SK-N-SH (cell line): ENCODE measurements around the gene AGBL4. TPM values are rescaled to one million over a fixed set of nuclear protein-coding genes. Genes with fewer than 3 reads are reported as not detected.

Experiments
- CTCF ChIA-PET: fragments of 300-600, 350-600 bp; formaldehyde crosslinking; extraction: SDS; loops from one replicate; lab custom pipeline; 2021; lab: Yijun Ruan, JAX
- POLR2A ChIA-PET: fragments of 350-600 bp; sonication (Branson Sonifier 250); formaldehyde crosslinking; extraction: SDS; loops from one replicate; lab custom pipeline; 2020; ENCODE audit warnings: antibody characterized with exemption, inconsistent platforms; lab: Yijun Ruan, JAX
- DNase-seq: peaks from one replicate; pipeline ENCODE4 v3.0.0; 2012
- H2AFZ ChIP-seq: fragments of 200-600 bp; sonication (generic); 2 replicates; pipeline ENCODE4 v1.8.1; 2016; ENCODE audit warnings: antibody characterized with exemption, mild to moderate bottlenecking, low read depth
- H3F3A ChIP-seq: fragments of 200-600 bp; sonication (generic); replicated peaks from 2 replicates; pipeline ENCODE3; 2016; ENCODE audit warnings: antibody characterized with exemption, mild to moderate bottlenecking; ENCODE audit not compliant: insufficient read depth
- H3K27ac ChIP-seq, 2 experiments: fragments of 200-500 bp in 1 of 2; fragments of 200-600 bp in 1 of 2; sonication (Bioruptor generic) in 1 of 2; sonication (generic), shearing (Covaris generic) in 1 of 2; 2 replicates each; pipeline versions ENCODE4 v1.5.1 to v1.6.1; 2014 to 2016; ENCODE audit warnings: low read depth in 2 of 2, inconsistent platforms in 1 of 2, low read length in 1 of 2, mild to moderate bottlenecking in 1 of 2, mixed read lengths in 1 of 2
- H3K27me3 ChIP-seq: fragments of 200-600 bp; sonication (generic), shearing (Covaris generic); 2 replicates; pipeline ENCODE4 v1.6.1; 2016; ENCODE audit warnings: mixed run types; ENCODE audit not compliant: insufficient read depth
- H3K36me3 ChIP-seq, 2 experiments: fragments of 200-500 bp in 1 of 2; fragments of 200-600 bp in 1 of 2; sonication (Bioruptor generic) in 1 of 2; sonication (generic) in 1 of 2; replicated peaks in 1 of 2; 2 replicates each; pipeline versions ENCODE3 to v1.5.1; 2014 to 2016; ENCODE audit warnings: low read length in 1 of 2, mild to moderate bottlenecking in 1 of 2; ENCODE audit not compliant: insufficient read depth in 2 of 2, control insufficient read depth in 1 of 2
- H3K4me1 ChIP-seq, 2 experiments: fragments of 200-500 bp in 1 of 2; fragments of 200-600 bp in 1 of 2; sonication (Bioruptor generic) in 1 of 2; sonication (generic), shearing (Covaris generic) in 1 of 2; 2 replicates each; pipeline versions ENCODE4 v1.5.1 to v1.6.1; 2014 to 2016; ENCODE audit warnings: low read depth in 1 of 2, low read length in 1 of 2, mixed run types in 1 of 2; ENCODE audit not compliant: insufficient read depth in 2 of 2, control insufficient read depth in 1 of 2
- H3K4me2 ChIP-seq: fragments of 200-600 bp; sonication (generic), shearing (Covaris generic); 2 replicates; pipeline ENCODE4 v1.6.1; 2017; ENCODE audit warnings: mixed run types
- H3K4me3 ChIP-seq, 2 experiments: fragments of 200-500 bp in 1 of 2; fragments of 200-600 bp in 1 of 2; sonication (Bioruptor generic) in 1 of 2; sonication (generic), shearing (Covaris generic) in 1 of 2; 2 replicates each; pipeline versions ENCODE4 v1.5.1 to v1.8.1; 2014 to 2016; ENCODE audit warnings: low read depth in 2 of 2, inconsistent platforms in 1 of 2, low read length in 1 of 2, mild to moderate bottlenecking in 1 of 2, mixed read lengths in 1 of 2, moderate library complexity in 1 of 2
- H3K79me2 ChIP-seq: fragments of 200-600 bp; sonication (generic); 2 replicates; pipeline ENCODE4 v1.8.1; 2017; ENCODE audit warnings: mild to moderate bottlenecking; ENCODE audit not compliant: insufficient read depth
- H3K9ac ChIP-seq: fragments of 200-600 bp; sonication (generic); 2 replicates; pipeline ENCODE4 v1.6.1; 2017; ENCODE audit warnings: mixed run types
- H3K9me2 ChIP-seq: fragments of 200-600 bp; sonication (generic); 2 replicates; pipeline ENCODE4 v1.6.1; 2017; ENCODE audit warnings: mixed run types
- H3K9me3 ChIP-seq: fragments of 200-600 bp; sonication (generic); 2 replicates; pipeline ENCODE4 v1.6.1; 2017; ENCODE audit warnings: mixed run types, mild to moderate bottlenecking, moderate library complexity
- H4K20me1 ChIP-seq: fragments of 200-600 bp; sonication (generic); 2 replicates; pipeline ENCODE4 v1.6.1; 2017; ENCODE audit warnings: mild to moderate bottlenecking, mixed run types; ENCODE audit not compliant: insufficient read depth
- EP300 ChIP-seq, 2 experiments: IDR thresholded peaks; 2 replicates each; pipeline versions ENCODE4 v1.4.0 to v1.6.1; 2012; ENCODE audit warnings: borderline replicate concordance in 1 of 2, low read depth in 1 of 2, low read length in 1 of 2
- FOSL2 ChIP-seq: IDR thresholded peaks from 2 replicates; pipeline ENCODE4 v1.4.0; 2012; ENCODE audit warnings: low read depth, mild to moderate bottlenecking, moderate library complexity, borderline replicate concordance
- FOXM1 ChIP-seq: IDR thresholded peaks from 2 replicates; pipeline ENCODE4 v1.4.0; 2012; ENCODE audit warnings: low read depth, mild to moderate bottlenecking
- MXI1 ChIP-seq: IDR thresholded peaks from 2 replicates; pipeline ENCODE4 v1.6.1; 2012; ENCODE audit warnings: mild to moderate bottlenecking, low read depth, low read length, improper control_type of control experiment
- NFIC ChIP-seq: IDR thresholded peaks from 2 replicates; pipeline ENCODE4 v1.4.0; 2012; ENCODE audit warnings: borderline replicate concordance
- POLR2AphosphoS5 ChIP-seq: IDR thresholded peaks from 2 replicates; pipeline ENCODE4 v1.6.1; 2012; ENCODE audit warnings: low read depth, low read length
- RCOR1 ChIP-seq: fragments of 150-350 bp; IDR thresholded peaks from 2 replicates; pipeline ENCODE4 v1.6.1; 2017; ENCODE audit warnings: antibody characterized with exemption, low read length
- RFX5 ChIP-seq: IDR thresholded peaks from 2 replicates; pipeline ENCODE4 v1.6.1; 2012; ENCODE audit warnings: mild to moderate bottlenecking, improper control_type of control experiment, low read length
- RXRA ChIP-seq: IDR thresholded peaks from 2 replicates; pipeline ENCODE4 v1.4.0; 2012; ENCODE audit warnings: low read depth, mild to moderate bottlenecking, borderline replicate concordance
- SIN3A ChIP-seq: IDR thresholded peaks from 2 replicates; pipeline ENCODE4 v1.6.1; 2012; ENCODE audit warnings: low read depth, mild to moderate bottlenecking, low read length, moderate library complexity, borderline replicate concordance
- SMC3 ChIP-seq: IDR thresholded peaks from 2 replicates; pipeline ENCODE4 v1.6.1; 2012; ENCODE audit warnings: low read depth, low read length, improper control_type of control experiment
- YY1 ChIP-seq: IDR thresholded peaks from 2 replicates; pipeline ENCODE4 v1.4.0; 2012; ENCODE audit warnings: low read depth, mild to moderate bottlenecking
- WGBS: methylation state at CpG from one replicate; pipeline ENCODE4 v1.1.6; 2017; ENCODE audit warnings: low lambda C conversion rate; 5-methylcytosine and 5-hydroxymethylcytosine counted together
- polyA plus RNA-seq, 3 experiments: library from polyadenylated mRNA; depleted of rRNA; stranded (reverse); fragments of >200 nt; gene quantifications; 2 replicates each; pipeline ENCODE4 v1.2.3, GENCODE V29; 2012
- TF ChIP-seq, protein P1 (sequence below): fragments of 150-350 bp; IDR thresholded peaks from 2 replicates; pipeline ENCODE4 v1.6.1; 2016; ENCODE audit warnings: mild to moderate bottlenecking, low read depth, low read length
- TF ChIP-seq, protein P2 (sequence below): IDR thresholded peaks from 2 replicates; pipeline ENCODE4 v1.6.1; 2012; ENCODE audit warnings: mild to moderate bottlenecking, low read depth, low read length, moderate library complexity
- TF ChIP-seq, protein P3 (sequence below): IDR thresholded peaks from 2 replicates; pipeline ENCODE4 v1.4.0; 2012; ENCODE audit warnings: low read depth, borderline replicate concordance
- TF ChIP-seq, protein P4 (sequence below): IDR thresholded peaks from 2 replicates; pipeline ENCODE4 v1.4.0; 2012; ENCODE audit warnings: low read depth, borderline replicate concordance
- TF ChIP-seq, protein P5 (sequence below): fragments of 150-350 bp; IDR thresholded peaks from 2 replicates; pipeline ENCODE4 v1.6.1; 2017; ENCODE audit warnings: antibody characterized with exemption, low read length, low read depth, borderline replicate concordance

Gene AGBL4
- polyA plus RNA-seq, 1 of the 3 experiments (the other 2 are of a cell fraction), result 0.07 TPM

DNA sequence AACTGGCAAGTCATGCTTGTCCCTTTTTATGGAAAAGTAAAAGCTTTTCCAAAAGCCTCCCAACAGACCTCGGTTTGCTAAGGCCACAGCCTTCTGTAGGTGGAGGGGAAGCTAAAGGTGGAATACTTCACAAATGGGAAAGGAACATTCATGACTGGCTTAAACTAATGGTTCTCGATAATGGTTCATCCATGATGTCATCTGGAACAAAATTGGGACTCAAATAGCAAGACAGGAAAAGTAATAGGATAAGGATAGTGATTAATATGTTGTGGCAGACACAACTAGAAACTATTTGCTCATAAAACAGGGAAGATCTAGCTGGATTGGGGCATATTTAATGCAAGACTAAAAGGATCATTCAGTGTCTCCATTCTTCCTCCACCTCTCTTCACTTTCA is 1535.0 kb downstream of the AGBL4 start:
- no peaks in the 10 kb centered on the region for H3K36me3 ChIP-seq
- no peak overlapping the region for H3K4me2 ChIP-seq
- TF ChIP-seq RXRA (no peak), NFIC (no peak), MXI1 (no peak), RFX5 (no peak), YY1 (no peak), FOSL2 (no peak), RCOR1 (no peak), EP300 (IDR thresholded peaks at IDR 0.05; ENCODE audit: borderline replicate concordance in 1 of 2, low read depth in 1 of 2, low read length in 1 of 2) (no peak), SIN3A (no peak), FOXM1 (no peak), SMC3 (no peak), POLR2AphosphoS5 (no peak)
- TF ChIP-seq, protein P1, sequence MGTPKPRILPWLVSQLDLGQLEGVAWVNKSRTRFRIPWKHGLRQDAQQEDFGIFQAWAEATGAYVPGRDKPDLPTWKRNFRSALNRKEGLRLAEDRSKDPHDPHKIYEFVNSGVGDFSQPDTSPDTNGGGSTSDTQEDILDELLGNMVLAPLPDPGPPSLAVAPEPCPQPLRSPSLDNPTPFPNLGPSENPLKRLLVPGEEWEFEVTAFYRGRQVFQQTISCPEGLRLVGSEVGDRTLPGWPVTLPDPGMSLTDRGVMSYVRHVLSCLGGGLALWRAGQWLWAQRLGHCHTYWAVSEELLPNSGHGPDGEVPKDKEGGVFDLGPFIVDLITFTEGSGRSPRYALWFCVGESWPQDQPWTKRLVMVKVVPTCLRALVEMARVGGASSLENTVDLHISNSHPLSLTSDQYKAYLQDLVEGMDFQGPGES, result no peak
- TF ChIP-seq, protein P2, sequence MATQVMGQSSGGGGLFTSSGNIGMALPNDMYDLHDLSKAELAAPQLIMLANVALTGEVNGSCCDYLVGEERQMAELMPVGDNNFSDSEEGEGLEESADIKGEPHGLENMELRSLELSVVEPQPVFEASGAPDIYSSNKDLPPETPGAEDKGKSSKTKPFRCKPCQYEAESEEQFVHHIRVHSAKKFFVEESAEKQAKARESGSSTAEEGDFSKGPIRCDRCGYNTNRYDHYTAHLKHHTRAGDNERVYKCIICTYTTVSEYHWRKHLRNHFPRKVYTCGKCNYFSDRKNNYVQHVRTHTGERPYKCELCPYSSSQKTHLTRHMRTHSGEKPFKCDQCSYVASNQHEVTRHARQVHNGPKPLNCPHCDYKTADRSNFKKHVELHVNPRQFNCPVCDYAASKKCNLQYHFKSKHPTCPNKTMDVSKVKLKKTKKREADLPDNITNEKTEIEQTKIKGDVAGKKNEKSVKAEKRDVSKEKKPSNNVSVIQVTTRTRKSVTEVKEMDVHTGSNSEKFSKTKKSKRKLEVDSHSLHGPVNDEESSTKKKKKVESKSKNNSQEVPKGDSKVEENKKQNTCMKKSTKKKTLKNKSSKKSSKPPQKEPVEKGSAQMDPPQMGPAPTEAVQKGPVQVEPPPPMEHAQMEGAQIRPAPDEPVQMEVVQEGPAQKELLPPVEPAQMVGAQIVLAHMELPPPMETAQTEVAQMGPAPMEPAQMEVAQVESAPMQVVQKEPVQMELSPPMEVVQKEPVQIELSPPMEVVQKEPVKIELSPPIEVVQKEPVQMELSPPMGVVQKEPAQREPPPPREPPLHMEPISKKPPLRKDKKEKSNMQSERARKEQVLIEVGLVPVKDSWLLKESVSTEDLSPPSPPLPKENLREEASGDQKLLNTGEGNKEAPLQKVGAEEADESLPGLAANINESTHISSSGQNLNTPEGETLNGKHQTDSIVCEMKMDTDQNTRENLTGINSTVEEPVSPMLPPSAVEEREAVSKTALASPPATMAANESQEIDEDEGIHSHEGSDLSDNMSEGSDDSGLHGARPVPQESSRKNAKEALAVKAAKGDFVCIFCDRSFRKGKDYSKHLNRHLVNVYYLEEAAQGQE, result no peak
- TF ChIP-seq, protein P3, sequence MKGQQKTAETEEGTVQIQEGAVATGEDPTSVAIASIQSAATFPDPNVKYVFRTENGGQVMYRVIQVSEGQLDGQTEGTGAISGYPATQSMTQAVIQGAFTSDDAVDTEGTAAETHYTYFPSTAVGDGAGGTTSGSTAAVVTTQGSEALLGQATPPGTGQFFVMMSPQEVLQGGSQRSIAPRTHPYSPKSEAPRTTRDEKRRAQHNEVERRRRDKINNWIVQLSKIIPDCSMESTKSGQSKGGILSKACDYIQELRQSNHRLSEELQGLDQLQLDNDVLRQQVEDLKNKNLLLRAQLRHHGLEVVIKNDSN, result no peak
- TF ChIP-seq, protein P4, sequence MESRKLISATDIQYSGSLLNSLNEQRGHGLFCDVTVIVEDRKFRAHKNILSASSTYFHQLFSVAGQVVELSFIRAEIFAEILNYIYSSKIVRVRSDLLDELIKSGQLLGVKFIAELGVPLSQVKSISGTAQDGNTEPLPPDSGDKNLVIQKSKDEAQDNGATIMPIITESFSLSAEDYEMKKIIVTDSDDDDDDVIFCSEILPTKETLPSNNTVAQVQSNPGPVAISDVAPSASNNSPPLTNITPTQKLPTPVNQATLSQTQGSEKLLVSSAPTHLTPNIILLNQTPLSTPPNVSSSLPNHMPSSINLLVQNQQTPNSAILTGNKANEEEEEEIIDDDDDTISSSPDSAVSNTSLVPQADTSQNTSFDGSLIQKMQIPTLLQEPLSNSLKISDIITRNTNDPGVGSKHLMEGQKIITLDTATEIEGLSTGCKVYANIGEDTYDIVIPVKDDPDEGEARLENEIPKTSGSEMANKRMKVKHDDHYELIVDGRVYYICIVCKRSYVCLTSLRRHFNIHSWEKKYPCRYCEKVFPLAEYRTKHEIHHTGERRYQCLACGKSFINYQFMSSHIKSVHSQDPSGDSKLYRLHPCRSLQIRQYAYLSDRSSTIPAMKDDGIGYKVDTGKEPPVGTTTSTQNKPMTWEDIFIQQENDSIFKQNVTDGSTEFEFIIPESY, result no peak
- TF ChIP-seq, protein P5, sequence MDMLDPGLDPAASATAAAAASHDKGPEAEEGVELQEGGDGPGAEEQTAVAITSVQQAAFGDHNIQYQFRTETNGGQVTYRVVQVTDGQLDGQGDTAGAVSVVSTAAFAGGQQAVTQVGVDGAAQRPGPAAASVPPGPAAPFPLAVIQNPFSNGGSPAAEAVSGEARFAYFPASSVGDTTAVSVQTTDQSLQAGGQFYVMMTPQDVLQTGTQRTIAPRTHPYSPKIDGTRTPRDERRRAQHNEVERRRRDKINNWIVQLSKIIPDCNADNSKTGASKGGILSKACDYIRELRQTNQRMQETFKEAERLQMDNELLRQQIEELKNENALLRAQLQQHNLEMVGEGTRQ, result no peak
- TF ChIP-seq, all 33 proteins: peak for 0
- POLR2A ChIA-PET, result no interaction called here
- H3K4me3 ChIP-seq, result no peak overlapping the region
- no peak overlapping the region for H3K27ac ChIP-seq
- CTCF ChIA-PET, result interaction anchor here (0.6 to 1.6 kb wide), 2 partner anchors 9 to 1855 kb away, joined by 3 to 14 read pairs; no protein-coding TSS in a partner anchor
- no peak overlapping the region for H2AFZ ChIP-seq
- no peaks in the 10 kb centered on the region for H3K79me2 ChIP-seq
- H3K27me3 ChIP-seq, result no peaks in the 10 kb centered on the region
- H3K9me3 ChIP-seq, result no peaks in the 10 kb centered on the region
- H4K20me1 ChIP-seq, result no peaks in the 10 kb centered on the region
- no peaks in the 10 kb centered on the region for H3K9me2 ChIP-seq
- H3F3A ChIP-seq, result no peaks in the 10 kb centered on the region
- 34% methylated on average over 2 of the region's 2 CpGs for WGBS
- no peak overlapping the region for H3K9ac ChIP-seq
- H3K4me1 ChIP-seq, result peaks cover 0 to 2% of the 10 kb centered on the region in 2 experiments; a peak in 1 of 4 replicates
- DNase-seq, result no peak
